ENCODE data around the gene OBSCN.

The OBSCN gene

DNA sequence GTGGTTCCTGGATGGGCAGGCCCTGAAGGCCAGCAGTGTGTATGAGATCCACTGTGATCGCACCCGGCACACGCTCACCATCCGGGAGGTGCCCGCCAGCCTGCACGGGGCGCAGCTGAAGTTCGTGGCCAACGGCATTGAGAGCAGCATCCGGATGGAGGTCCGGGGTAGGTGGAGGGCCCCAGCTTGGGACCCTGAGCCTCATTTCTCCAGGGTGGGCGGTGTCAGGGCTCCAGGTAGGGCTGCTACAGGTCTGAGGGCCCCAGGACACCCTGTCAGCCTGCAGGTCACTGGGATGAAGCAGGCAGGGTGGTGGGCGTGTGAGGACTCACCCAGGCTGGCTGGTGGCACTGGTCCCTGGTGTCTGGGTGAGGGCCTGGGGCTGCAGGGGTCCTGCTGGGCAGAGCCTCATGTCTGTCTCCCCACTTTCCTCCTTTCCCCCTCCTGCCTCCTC lies 7.8 kb downstream of the OBSCN start:
- TF ChIP-seq TAF1 (IDR thresholded peaks at IDR 0.05; ENCODE audit: borderline replicate concordance, insufficient read depth, low read length), result no peak

DNA sequence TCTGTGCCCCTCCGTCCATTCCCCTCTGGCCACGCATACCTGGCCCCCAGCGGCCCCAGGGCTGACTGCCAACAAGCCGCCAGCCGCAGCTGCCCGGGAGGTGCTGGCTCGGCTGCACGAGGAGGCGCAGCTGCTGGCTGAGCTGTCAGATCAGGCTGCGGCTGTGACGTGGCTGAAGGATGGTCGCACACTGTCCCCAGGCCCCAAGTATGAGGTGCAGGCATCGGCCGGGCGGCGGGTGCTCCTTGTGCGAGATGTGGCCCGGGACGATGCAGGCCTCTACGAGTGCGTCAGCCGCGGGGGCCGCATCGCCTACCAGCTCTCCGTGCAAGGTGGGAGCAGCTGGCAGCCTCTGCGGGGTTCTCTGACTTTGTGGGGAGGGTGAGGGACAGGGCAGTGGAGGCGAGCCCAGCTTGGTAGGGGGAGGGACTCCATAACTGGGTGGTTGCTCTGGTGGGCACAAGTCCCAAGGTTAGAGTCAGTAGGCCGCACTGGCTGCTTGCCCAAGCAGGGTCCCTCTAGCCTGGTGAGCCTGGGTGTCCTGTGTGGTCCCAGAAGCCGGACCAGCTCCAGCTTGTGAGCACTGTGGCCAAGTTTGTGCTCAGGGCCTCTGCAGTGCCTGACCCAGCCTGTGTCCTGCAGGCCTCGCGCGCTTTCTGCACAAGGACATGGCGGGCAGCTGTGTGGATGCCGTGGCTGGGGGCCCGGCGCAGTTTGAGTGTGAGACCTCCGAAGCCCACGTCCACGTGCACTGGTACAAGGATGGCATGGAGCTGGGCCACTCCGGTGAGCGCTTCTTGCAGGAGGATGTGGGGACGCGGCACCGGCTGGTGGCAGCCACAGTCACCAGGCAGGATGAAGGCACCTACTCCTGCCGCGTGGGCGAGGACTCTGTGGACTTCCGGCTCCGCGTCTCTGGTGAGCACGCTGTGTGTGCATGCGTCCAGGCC lies 8.8 kb downstream of the OBSCN start:
- TF ChIP-seq, protein P1, sequence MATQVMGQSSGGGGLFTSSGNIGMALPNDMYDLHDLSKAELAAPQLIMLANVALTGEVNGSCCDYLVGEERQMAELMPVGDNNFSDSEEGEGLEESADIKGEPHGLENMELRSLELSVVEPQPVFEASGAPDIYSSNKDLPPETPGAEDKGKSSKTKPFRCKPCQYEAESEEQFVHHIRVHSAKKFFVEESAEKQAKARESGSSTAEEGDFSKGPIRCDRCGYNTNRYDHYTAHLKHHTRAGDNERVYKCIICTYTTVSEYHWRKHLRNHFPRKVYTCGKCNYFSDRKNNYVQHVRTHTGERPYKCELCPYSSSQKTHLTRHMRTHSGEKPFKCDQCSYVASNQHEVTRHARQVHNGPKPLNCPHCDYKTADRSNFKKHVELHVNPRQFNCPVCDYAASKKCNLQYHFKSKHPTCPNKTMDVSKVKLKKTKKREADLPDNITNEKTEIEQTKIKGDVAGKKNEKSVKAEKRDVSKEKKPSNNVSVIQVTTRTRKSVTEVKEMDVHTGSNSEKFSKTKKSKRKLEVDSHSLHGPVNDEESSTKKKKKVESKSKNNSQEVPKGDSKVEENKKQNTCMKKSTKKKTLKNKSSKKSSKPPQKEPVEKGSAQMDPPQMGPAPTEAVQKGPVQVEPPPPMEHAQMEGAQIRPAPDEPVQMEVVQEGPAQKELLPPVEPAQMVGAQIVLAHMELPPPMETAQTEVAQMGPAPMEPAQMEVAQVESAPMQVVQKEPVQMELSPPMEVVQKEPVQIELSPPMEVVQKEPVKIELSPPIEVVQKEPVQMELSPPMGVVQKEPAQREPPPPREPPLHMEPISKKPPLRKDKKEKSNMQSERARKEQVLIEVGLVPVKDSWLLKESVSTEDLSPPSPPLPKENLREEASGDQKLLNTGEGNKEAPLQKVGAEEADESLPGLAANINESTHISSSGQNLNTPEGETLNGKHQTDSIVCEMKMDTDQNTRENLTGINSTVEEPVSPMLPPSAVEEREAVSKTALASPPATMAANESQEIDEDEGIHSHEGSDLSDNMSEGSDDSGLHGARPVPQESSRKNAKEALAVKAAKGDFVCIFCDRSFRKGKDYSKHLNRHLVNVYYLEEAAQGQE (IDR thresholded peaks at IDR 0.05; ENCODE audit: insufficient read depth in 1 of 2, low read depth in 2 of 2, low read length in 2 of 2), result no peak
- TF ChIP-seq POLR2AphosphoS5 (IDR thresholded peaks at IDR 0.05; ENCODE audit: low read depth, low read length), result no peak
- no peak for TF ChIP-seq SIN3A (IDR thresholded peaks at IDR 0.05; ENCODE audit: borderline replicate concordance, insufficient read depth, low read length)
- TF ChIP-seq TAF1 (IDR thresholded peaks at IDR 0.05; ENCODE audit: borderline replicate concordance, insufficient read depth, low read length), result no peak
- TF ChIP-seq FOXP2 (optimal IDR thresholded peaks at IDR 0.05; ENCODE audit: borderline replicate concordance, extremely low read depth, extremely low read length, insufficient read depth), result no peak

DNA sequence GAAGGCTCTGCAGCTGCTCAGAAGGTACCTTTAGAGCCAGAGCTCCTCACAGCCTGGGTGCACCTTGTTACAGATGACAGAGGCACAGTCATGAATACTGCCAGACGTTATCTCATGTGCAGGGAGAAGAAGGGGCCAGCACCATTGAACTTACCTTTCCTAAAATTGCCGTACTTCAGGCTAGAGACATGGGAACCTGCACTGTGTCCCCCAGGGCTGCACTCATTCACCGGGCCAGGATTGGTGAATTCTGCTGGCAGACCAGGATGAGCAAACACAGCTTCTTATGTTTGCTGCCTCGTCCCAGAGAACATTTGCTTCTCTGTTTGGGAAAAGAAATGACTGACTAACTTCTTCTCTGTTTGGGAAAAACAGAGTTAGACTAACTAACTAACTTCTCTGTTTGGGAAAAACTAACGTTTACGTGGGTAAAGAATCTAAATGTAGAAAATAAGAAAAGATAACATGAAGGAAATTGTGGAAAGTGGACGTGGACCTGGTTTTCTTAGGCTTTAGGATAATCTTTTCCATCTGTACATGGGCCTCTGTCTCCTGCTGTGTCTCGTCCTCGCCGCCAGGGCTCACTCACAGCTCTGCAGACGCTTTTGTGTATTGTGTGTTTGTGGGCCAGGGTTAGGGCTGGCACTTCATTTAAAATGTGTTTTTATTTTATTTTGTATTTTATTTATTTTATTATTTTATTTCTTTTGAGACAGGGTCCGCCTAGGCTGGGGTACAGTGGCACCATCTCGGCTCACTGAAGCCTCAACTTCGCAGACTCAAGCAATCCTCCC lies 9.9 kb downstream of the OBSCN start:
- TF ChIP-seq FOXP2 (optimal IDR thresholded peaks at IDR 0.05; ENCODE audit: borderline replicate concordance, extremely low read depth, extremely low read length, insufficient read depth) (no peak), SIN3A (IDR thresholded peaks at IDR 0.05; ENCODE audit: borderline replicate concordance, insufficient read depth, low read length) (no peak), POLR2AphosphoS5 (IDR thresholded peaks at IDR 0.05; ENCODE audit: low read depth, low read length) (no peak), TAF1 (IDR thresholded peaks at IDR 0.05; ENCODE audit: borderline replicate concordance, insufficient read depth, low read length) (no peak)
- TF ChIP-seq, protein P1 (IDR thresholded peaks at IDR 0.05; ENCODE audit: insufficient read depth in 1 of 2, low read depth in 2 of 2, low read length in 2 of 2), result no peak

DNA sequence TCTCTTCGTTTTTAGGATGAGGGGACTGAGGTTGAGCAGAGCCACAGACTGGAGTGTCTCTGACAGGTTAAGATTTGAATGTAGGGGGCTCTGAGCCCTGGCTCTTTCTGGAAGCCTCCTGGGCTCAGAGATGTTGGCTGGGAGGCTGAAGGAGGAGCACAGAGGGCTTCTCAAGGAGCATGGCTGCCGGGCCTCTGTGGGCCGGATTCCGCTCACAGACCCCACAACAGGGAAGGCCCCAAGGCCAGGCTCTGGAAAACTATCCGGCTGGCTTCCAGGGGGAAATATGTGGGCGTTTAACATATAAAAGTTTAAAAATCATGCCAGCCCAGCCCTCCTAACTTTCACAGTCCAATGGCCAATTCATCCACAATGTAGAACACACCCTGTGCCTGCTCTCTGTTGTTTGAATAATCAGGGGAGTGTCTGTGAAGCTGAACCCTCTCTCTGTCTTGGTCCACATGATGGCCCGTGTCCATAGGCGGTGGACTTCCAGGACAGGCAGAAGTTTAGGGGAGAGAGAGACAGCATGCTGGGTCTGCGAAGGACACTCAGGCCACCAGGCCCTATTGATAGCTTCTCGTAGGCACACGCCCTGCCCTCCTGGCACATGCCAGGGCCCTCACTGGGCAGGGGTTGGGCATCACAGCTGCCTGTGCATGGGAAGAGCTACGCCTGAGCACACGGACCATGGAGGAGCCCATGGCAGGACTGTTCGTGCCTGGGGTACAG lies 10.8 kb downstream of the OBSCN start:
- TF ChIP-seq, protein P1 (IDR thresholded peaks at IDR 0.05; ENCODE audit: insufficient read depth in 1 of 2, low read depth in 2 of 2, low read length in 2 of 2), result no peak
- TF ChIP-seq TAF1 (IDR thresholded peaks at IDR 0.05; ENCODE audit: borderline replicate concordance, insufficient read depth, low read length) (no peak), SIN3A (IDR thresholded peaks at IDR 0.05; ENCODE audit: borderline replicate concordance, insufficient read depth, low read length) (no peak), FOXP2 (optimal IDR thresholded peaks at IDR 0.05; ENCODE audit: borderline replicate concordance, extremely low read depth, extremely low read length, insufficient read depth) (no peak), POLR2AphosphoS5 (IDR thresholded peaks at IDR 0.05; ENCODE audit: low read depth, low read length) (no peak)
